GM19023 (cell line): Measurements from ENCODE around the gene NDUFS2.

Experiments
- ATAC-seq: cut with Tn5 transposase; IDR thresholded peaks from one replicate; pipeline ENCODE4 v1.9.1; 2021; ENCODE audit warnings: mild to moderate bottlenecking, moderate library complexity; ENCODE audit not compliant: unreplicated experiment

Gene NDUFS2

DNA sequence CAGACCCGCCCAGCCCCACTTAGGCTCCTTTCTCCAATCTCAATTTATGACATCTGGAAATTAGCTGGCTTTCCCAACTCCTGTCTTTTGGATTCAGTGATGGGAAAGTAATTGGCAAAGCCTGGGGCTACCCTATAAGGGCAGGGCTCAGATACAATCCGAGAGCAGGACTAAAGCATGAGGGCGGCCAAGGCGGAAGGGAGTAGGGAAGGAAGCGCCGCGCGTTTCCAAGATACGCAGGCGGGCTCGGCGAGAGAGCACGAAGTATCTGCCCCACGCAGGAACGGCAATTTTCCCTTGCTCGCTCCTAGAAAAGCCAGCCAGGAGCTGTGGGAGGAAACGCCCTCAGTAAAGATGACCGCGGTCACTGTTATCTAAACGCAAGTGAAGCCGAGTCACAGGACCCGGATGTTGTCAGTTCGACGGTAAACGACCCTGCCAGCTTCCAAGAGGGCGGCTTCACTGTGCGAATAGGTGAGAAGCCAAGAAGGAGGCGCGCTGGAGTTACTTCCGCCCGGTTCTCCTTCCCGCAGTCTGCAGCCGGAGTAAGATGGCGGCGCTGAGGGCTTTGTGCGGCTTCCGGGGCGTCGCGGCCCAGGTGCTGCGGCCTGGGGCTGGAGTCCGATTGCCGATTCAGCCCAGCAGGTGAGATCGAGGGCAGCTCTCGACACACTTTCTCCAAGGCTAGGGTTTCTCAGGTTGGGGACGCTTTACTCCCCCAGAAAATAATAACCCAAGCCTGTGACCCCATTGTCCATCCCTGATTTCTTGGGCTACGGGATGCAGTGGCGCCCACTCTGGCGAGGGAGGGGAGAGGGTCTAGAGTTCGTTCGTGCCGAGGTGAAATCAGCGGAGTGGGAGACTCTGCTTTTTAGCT is at the start of gene NDUFS2:
Gene NDUFS2, plus strand, starts transcription at position 532 of the 877 bp plus-strand sequence. Its CDS starts 19 bp downstream, at position 551.
- peak; percentile 97 for ATAC-seq

- no peak for ATAC-seq
These were observed 49.0 kb upstream of the NDUFS2 start for GRCh38 chr1:161153176-161153575.

DNA sequence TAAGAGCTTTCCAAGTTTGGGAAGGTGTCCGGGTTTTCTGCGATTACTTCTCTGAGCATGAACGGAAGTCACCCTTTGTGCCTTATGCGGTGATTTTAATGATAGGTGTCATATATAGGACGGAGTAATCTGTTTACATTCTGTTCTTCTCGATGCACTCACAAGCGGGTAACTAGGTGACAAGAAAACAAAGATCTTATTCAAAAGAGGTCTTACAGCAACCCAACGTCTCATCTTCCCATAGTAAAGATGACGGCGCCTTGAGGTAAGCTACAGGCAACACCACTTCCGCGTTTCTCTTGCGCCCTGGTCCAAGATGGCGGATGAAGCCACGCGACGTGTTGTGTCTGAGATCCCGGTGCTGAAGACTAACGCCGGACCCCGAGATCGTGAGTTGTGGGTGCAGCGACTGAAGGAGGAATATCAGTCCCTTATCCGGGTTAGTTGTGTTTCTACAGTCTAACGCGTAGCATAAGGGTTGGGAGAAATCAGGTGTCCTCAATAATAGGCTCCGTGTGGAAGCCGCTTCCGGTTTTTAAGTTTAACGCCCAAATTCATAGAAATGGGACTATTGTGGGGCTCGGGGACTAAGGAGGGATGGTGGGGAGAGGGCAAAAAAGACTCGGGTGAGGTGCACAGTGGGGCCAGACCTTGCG is 48.4 kb upstream of the NDUFS2 start, which contains the start of gene UFC1:
Gene UFC1, plus strand, starts transcription at position 297 of the 656 bp plus-strand sequence. Its CDS starts 20 bp downstream, at position 317.
- peak; percentile 94 for ATAC-seq

DNA sequence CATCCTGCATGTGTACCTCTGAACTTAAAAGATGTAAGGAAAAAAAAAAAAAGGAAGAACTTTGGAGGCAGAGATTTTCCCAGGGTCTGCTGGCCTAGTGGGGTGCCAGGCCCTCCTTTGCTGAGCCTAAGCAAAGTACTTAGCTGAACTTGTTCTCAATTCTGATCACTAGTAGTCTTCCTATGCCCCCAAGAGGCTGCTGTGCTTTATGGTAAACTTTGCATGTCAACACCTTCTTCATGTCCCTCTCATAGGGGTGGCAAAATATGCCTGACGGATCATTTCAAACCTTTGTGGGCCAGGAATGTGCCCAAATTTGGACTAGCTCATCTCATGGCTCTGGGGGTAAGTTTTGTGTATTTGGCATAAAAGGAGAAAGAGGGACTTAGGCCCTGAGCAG is 44.3 kb upstream of the NDUFS2 start:
- no peak for ATAC-seq

- ATAC-seq: no peak
These were observed 43.7 kb upstream of the NDUFS2 start for GRCh38 chr1:161158316-161159010.

DNA sequence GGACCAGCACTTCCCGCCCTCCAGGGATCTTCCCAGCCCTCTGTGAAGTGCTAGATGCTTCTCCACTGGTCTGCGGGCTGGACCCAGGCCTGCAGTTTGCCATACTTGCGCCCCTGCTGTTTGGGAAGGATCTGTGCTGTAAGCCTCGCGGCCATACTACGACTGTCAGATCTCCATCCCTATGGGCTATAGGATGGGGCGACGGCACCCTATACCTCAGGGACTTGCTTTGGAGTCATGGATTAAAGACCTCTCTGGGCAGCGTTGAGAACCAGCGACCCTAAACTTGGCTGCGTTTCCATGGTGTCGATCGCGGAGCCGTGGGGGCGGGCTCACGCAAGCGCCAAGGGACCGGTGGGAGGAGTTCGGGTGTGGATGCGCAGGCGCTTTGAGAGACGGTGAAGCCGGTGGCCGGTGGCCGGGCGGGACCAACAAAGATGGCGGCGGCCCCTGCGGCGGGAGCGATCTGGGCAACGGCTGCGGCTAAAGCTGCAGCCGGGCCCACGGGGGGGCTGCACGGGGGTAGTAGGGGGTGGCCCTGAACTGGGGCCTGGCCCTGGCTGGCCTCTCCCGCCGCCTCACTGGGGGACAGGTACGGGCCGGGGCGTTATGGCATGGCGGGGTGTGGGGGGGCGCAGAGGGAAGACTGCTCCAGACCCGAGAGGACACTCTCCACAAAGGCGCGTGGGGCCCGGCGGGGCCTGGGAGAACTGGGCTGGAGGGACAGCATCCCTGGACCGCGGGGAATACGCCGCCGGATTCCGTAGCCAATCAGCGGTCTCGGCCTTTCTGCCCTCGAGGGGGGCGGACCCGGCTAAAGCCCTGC is 42.9 kb upstream of the NDUFS2 start, which contains the start of gene USP21:
Gene USP21, plus strand, starts transcription at position 414 of the 826 bp plus-strand sequence. CDS start 1,141 bp downstream, outside the sequence.
- peak; percentile 86 for ATAC-seq

GRCh38 chr1:161159913-161160243 is 42.3 kb upstream of the NDUFS2 start:
- peak; percentile 34 for ATAC-seq

DNA sequence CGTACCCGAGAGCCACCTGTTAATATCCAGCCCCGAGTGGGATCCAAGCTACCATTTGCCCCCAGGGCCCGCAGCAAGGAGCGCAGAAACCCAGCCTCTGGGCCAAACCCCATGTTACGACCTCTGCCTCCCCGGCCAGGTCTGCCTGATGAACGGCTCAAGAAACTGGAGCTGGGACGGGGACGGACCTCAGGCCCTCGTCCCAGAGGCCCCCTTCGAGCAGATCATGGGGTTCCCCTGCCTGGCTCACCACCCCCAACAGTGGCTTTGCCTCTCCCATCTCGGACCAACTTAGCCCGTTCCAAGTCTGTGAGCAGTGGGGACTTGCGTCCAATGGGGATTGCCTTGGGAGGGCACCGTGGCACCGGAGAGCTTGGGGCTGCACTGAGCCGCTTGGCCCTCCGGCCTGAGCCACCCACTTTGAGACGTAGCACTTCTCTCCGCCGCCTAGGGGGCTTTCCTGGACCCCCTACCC is 41.5 kb upstream of the NDUFS2 start:
- no peak for ATAC-seq

- no peak for ATAC-seq
These were observed 40.5 kb upstream of the NDUFS2 start for GRCh38 chr1:161161652-161162051.

- ATAC-seq: no peak
These were observed 40.1 kb upstream of the NDUFS2 start for GRCh38 chr1:161162052-161162451.

DNA sequence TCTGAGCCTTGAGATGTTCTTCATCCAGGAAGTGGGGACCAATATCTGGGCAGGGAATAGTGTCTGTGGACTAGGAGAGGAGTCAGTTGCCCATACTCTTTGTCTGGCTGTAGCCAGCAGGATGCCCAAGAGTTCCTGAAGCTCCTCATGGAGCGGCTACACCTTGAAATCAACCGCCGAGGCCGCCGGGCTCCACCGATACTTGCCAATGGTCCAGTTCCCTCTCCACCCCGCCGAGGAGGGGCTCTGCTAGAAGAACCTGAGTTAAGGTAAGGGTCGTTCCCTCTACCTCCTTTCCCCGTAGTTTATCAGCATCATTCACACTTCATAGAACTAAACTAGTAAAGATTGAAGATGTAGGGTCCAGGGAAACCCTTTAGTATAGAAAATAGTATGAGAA is 39.4 kb upstream of the NDUFS2 start:
- no peak for ATAC-seq

DNA sequence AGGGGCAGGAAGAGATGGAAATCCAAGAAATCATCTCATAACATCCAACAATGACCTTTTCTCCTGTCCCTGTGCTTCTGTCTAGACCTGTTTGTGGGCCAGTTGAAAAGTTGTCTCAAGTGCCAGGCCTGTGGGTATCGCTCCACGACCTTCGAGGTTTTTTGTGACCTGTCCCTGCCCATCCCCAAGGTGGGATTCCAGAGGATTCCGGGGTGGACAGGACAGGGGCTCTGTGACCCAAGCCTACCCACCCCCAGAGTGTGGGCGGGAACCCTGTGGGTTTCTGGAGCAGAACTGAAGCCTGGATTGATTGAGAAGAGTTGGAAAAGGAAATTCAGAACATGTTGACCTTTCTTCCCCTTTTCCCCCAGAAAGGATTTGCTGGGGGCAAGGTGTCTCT is 38.4 kb upstream of the NDUFS2 start:
- ATAC-seq: no peak

DNA sequence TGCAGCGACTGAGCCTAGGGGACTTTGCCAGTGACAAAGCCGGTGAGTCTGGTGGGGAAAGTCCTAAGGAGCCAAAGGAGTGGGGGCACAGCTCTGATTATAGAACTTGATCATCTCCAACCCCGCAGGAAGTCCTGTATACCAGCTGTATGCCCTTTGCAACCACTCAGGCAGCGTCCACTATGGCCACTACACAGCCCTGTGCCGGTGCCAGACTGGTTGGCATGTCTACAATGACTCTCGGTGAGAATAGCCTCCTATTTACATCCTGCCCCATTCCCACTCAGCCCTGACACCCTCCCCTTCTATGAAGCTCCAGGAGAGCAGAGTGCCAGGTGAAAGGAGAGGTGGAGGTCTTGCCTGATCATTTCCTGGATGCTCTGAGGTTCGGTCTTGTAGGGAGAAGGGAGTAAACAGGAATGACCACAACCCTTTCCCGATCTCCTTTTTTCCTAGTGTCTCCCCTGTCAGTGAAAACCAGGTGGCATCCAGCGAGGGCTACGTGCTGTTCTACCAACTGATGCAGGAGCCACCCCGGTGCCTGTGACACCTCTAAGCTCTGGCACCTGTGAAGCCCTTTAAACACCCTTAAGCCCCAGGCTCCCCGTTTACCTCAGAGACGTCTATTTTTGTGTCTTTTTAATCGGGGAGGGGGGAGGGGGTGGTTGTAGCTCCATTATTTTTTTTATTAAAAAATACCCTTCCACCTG is 37.1 kb upstream of the NDUFS2 start:
- no peak for ATAC-seq

GRCh38 chr1:161165742-161166668 is 36.2 kb upstream of the NDUFS2 start, which contains the start of gene PPOX:
Gene PPOX, plus strand, starts transcription at chr1:161166426. Its CDS starts 422 bp downstream, at chr1:161166848.
- ATAC-seq: peak; percentile 95

DNA sequence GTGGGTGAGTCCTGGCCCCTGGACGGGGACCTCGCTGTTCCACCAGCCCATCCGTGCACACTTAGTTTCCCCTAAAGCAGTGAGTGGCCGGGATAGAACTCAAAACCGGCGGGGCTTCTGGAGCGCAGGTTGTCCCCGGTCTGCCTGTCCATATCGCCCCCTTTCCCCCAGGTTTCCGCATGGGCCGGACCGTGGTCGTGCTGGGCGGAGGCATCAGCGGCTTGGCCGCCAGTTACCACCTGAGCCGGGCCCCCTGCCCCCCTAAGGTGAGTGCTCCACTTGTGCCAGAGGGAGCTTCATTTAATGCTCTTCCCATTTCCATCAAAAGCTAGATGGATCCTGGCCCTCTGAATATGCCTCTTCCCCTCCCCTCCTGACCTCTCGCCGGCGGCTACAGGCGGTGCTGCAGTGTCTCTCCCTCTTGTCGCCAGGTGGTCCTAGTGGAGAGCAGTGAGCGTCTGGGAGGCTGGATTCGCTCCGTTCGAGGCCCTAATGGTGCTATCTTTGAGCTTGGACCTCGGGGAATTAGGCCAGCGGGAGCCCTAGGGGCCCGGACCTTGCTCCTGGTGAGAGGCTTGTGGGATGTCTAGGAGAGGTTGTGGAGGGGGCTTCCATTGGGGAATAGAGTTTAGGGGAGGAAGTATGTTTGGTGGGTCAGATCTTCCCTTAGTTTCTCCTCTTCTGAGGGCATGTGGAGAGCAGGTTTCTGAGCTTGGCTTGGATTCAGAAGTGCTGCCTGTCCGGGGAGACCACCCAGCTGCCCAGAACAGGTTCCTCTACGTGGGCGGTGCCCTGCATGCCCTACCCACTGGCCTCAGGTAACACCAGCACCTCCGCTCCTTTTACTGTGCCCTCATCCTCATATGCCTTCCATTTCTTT is 35.3 kb upstream of the NDUFS2 start:
- peak; percentile 2 for ATAC-seq

GRCh38 chr1:161168906-161169305 is 33.3 kb upstream of the NDUFS2 start:
- ATAC-seq: no peak

- ATAC-seq: no peak
These were observed 31.0 kb upstream of the NDUFS2 start for GRCh38 chr1:161171191-161171590.

- ATAC-seq: no peak
These were observed 30.5 kb upstream of the NDUFS2 start for GRCh38 chr1:161171696-161172095.
